ENCODE data around the gene PDE9A.

Gene PDE9A

DNA sequence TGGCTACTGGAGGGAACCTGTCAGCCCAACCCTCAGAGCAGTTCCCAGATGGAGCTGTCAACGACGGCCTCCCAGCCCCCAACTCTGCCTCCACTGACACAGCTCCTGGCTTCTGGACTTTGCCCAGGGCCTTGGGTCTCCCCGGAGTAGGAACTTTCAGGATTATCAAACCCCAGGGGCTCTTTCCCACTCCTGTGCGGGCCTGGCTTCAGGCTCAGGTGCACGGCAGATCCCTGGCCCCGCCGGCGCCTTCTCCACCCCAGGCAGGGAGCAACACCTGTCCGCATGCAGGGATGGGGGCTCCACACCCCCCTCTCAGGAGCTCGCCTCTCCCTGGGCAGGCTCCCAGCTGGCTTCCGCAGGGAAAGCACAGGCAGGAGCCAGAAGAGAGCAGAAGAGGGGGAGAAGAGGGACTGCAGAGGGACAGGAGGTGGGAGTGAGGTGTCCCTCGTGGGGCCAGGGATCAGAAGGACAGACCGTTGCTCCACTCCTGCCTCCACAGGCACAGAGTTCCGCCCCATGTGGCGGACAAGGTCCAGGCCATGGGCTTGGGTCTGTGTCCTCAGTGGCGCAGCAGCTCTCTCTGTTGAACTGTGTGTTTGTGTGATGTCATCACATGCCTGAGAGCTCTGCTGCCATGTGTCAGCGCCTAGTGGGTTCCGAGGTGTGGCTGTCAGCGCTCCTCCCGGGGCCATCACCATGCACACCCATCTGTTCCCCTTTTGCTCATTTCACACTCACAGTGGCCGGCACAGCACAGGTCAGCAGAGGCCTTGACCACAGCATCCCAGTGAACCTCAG lies 107.7 kb downstream of the PDE9A start:
- no peak overlapping the region for H3K4me3 ChIP-seq (ENCODE audit: low read length)
- H3K36me3 ChIP-seq (ENCODE audit: insufficient read depth, low read length): peaks cover 32% of the 10 kb centered on the region
- no peaks in the 10 kb centered on the region for H3K9me3 ChIP-seq (ENCODE audit: low read length)
- H2AFZ ChIP-seq (ENCODE audit: low read depth, low read length): no peak overlapping the region
- H3K4me1 ChIP-seq (ENCODE audit: insufficient read depth, low read length): no peaks in the 10 kb centered on the region
- H3K27me3 ChIP-seq (ENCODE audit: insufficient read depth, low read length): no peaks in the 10 kb centered on the region

DNA sequence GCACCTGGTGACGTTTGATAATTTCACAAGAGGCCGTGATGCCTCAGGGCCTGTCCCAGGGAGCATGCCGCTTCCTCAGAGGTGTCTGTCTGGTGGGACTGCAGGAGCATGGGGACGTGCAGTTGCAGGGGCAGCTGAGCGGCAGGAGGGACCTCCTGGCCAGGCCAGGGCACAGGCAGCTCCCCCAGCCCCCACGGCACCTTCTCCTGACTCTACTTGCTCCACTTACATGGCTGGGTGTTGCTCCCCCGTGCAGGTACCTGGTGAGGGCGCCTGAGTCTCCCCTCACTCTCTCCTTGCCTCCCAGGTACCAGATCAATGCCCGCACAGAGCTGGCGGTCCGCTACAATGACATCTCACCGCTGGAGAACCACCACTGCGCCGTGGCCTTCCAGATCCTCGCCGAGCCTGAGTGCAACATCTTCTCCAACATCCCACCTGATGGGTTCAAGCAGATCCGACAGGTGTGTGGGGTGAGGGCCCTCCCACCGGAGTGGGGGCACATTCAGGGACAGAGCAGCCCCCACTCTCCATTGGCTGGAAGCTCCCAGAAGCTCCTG lies 108.4 kb downstream of the PDE9A start:
- no peaks in the 10 kb centered on the region for H3K27me3 ChIP-seq (ENCODE audit: insufficient read depth, low read length)
- H3K9me3 ChIP-seq (ENCODE audit: low read length): no peaks in the 10 kb centered on the region
- no peak overlapping the region for H3K4me3 ChIP-seq (ENCODE audit: low read length)
- peaks cover 37% of the 10 kb centered on the region for H3K36me3 ChIP-seq (ENCODE audit: insufficient read depth, low read length)
- H2AFZ ChIP-seq (ENCODE audit: low read depth, low read length): no peak overlapping the region
- no peaks in the 10 kb centered on the region for H3K4me1 ChIP-seq (ENCODE audit: insufficient read depth, low read length)

DNA sequence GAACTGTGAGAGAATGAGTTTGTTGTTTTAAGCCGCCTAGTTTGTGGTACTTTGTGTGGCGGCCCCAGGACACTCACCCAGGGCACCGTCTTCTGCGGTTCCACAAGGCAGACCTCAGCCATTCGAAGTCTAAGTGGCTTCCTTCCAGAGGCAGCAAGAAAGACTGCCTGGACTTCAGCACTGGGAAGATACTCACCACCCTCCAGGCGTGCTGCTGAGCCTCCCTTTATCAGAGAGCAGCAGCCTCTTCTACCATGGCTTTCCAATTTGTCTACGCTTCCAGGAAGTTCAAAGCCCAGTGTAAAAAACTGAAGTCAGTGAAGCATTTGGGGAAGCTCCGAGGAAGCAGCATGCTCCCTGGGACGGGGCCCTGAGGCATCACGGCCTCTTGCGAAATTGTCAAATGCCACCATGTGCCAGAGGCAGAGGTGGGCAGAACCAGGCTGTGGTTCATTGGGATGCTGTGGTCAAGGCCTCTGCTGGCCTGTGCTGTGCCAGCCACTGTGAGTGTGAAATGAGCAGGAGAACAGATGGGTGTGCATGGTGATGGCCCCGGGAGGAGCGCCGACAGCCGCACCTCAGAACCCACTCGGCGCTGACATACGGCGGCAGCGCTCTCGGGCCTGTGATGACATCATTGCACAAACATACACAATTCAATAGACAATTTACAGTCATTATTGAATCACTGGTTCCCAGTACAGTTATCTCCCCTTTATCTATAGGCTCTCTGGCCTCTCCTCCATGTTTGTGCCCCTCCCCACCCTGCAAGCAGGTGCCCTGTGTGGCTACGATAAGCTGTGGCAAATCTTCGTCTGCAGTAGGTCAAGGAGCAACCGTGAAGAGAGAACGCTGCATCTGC lies 110.4 kb downstream of the PDE9A start:
- peaks cover 50% of the 10 kb centered on the region for H3K36me3 ChIP-seq (ENCODE audit: insufficient read depth, low read length)
- H3K4me3 ChIP-seq (ENCODE audit: low read length): no peak overlapping the region
- no peaks in the 10 kb centered on the region for H3K27me3 ChIP-seq (ENCODE audit: insufficient read depth, low read length)
- H3K9me3 ChIP-seq (ENCODE audit: low read length): no peaks in the 10 kb centered on the region
- H3K4me1 ChIP-seq (ENCODE audit: insufficient read depth, low read length): no peaks in the 10 kb centered on the region
- no peak overlapping the region for H2AFZ ChIP-seq (ENCODE audit: low read depth, low read length)

DNA sequence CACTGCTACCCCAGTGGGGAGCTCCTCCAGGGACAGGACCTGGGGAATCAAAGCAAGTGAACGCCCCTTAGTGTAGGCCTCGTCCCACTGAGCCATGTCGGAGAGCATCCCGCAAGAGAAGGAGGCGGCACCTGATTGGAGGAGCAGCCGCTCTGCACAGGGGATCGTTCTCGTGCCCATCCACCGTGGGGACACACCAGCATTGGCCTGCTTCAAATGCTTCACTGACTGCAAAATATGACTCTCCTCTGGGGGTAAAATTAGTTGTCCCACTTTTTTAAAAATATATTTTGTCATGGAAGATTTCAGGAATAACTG lies 111.0 kb downstream of the PDE9A start:
- peaks cover 53% of the 10 kb centered on the region for H3K36me3 ChIP-seq (ENCODE audit: insufficient read depth, low read length)

DNA sequence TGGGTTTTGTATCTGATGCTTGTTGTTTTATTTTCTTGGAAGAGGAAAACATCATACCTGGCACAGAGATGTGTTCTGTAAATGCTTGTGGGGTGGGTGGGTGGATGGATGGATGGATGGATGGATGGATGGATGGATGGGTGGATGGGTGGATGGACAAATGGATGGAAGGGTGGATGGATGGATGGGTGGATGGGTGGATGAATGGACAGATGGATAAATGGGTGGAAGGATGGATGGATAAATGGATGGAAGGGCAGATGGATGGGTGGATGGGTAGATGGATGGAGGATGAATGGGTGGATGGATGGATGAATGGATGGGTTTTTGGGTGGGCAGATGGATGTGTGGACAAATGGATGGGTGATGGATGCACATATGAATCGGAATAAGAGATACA lies 111.5 kb downstream of the PDE9A start:
- peaks cover 58% of the 10 kb centered on the region for H3K36me3 ChIP-seq (ENCODE audit: insufficient read depth, low read length)

More for the DNA sequence above, 111.0 kb downstream of the PDE9A start:
- no peaks in the 10 kb centered on the region for H3K9me3 ChIP-seq (ENCODE audit: low read length)
- no peaks in the 10 kb centered on the region for H3K27me3 ChIP-seq (ENCODE audit: insufficient read depth, low read length)
- H3K4me1 ChIP-seq (ENCODE audit: insufficient read depth, low read length): no peaks in the 10 kb centered on the region
- H2AFZ ChIP-seq (ENCODE audit: low read depth, low read length): no peak overlapping the region
- no peak overlapping the region for H3K4me3 ChIP-seq (ENCODE audit: low read length)

DNA sequence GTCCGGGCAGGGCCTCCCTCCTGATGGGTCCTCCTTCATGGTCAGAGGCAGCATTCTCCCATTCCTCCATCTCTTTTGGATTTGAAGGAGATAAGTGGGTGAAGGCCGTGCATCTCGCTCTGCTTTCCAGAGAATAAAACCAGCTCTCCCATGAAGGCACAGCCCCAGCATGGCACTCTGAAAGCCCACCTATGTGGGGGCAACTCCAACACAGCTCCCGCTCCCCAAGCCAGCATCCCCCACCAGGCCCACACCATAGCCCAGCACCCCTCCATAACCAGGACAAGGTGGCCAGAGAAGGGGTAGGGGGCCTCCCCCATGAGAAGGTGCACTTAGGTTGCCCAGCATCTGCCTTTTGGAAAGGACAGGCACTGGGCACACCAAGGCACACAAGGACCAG lies 112.2 kb downstream of the PDE9A start:
- H3K9me3 ChIP-seq (ENCODE audit: low read length): no peaks in the 10 kb centered on the region
- H3K27me3 ChIP-seq (ENCODE audit: insufficient read depth, low read length): no peaks in the 10 kb centered on the region
- H2AFZ ChIP-seq (ENCODE audit: low read depth, low read length): no peak overlapping the region
- H3K4me1 ChIP-seq (ENCODE audit: insufficient read depth, low read length): no peaks in the 10 kb centered on the region
- peaks cover 63% of the 10 kb centered on the region for H3K36me3 ChIP-seq (ENCODE audit: insufficient read depth, low read length)
- H3K4me3 ChIP-seq (ENCODE audit: low read length): no peak overlapping the region

More for the DNA sequence above, 111.5 kb downstream of the PDE9A start:
- no peak overlapping the region for H3K4me3 ChIP-seq (ENCODE audit: low read length)
- H2AFZ ChIP-seq (ENCODE audit: low read depth, low read length): no peak overlapping the region
- no peaks in the 10 kb centered on the region for H3K4me1 ChIP-seq (ENCODE audit: insufficient read depth, low read length)
- no peaks in the 10 kb centered on the region for H3K27me3 ChIP-seq (ENCODE audit: insufficient read depth, low read length)
- H3K9me3 ChIP-seq (ENCODE audit: low read length): no peaks in the 10 kb centered on the region

DNA sequence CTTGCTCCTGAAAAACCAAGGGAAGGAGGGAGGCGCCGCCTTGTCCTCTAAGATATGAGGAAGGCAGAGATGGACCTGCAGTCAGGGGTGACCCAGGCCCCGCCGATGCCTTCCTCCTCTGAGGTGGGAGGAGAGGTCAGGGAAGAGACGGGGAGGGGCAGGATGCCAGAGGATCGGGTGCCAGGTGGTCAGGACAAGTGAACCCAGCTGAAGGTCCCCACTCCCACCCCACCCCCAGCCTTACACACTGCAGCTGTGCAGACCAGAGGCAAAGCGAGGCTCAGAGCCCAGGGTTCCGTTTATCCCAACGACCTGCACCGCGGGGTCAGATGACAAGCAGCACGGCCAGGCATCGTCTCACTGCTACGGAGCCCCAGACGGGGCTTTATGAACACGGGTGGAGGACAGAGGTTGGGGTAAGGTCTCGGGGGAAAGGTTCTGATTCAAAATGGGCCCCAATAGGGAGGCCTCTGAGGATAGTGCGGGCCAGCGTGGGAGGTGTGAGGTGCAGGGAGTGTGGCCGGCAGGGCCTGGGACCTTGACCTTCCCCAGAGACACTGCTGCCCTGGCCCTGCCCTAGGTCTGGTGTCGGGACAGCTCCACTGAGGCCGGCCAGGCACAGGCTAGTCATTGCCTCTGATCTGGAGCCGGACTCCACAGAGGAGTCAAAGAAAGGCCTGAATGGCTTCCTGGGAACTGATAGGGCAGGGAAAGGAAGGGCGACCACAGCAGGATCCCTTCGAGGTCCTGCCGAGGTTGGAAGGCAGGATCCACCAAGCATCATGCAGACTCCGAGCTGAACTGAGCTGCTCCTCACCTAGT lies 113.5 kb downstream of the PDE9A start:
- Histone ChIP-seq H3K27me3 (ENCODE audit: insufficient read depth, low read length) (no peaks in the 10 kb centered on the region), H3K4me3 (ENCODE audit: low read length) (no peak overlapping the region), H3K36me3 (ENCODE audit: insufficient read depth, low read length) (peaks cover 74% of the 10 kb centered on the region), H3K4me1 (ENCODE audit: insufficient read depth, low read length) (no peaks in the 10 kb centered on the region), H3K9me3 (ENCODE audit: low read length) (no peaks in the 10 kb centered on the region), H2AFZ (ENCODE audit: low read depth, low read length) (no peak overlapping the region)

DNA sequence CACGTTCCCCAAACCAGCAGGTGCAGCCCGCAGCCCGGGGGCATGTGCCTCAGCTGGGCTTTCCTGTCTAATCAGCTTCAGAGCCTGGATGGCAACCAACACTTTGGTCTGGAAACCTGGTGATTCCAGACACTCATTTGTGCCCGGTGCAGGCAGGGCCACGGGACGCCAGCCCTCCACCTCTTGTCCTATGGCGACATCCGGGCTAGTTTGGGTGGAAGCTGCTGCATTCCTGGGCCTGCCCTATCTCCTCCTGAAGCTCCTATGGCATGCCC lies 114.1 kb downstream of the PDE9A start:
- Histone ChIP-seq H3K27me3 (ENCODE audit: insufficient read depth, low read length) (no peaks in the 10 kb centered on the region), H3K4me3 (ENCODE audit: low read length) (no peak overlapping the region), H3K4me1 (ENCODE audit: insufficient read depth, low read length) (no peaks in the 10 kb centered on the region), H3K36me3 (ENCODE audit: insufficient read depth, low read length) (peaks cover 79% of the 10 kb centered on the region), H2AFZ (ENCODE audit: low read depth, low read length) (no peak overlapping the region), H3K9me3 (ENCODE audit: low read length) (no peaks in the 10 kb centered on the region)

DNA sequence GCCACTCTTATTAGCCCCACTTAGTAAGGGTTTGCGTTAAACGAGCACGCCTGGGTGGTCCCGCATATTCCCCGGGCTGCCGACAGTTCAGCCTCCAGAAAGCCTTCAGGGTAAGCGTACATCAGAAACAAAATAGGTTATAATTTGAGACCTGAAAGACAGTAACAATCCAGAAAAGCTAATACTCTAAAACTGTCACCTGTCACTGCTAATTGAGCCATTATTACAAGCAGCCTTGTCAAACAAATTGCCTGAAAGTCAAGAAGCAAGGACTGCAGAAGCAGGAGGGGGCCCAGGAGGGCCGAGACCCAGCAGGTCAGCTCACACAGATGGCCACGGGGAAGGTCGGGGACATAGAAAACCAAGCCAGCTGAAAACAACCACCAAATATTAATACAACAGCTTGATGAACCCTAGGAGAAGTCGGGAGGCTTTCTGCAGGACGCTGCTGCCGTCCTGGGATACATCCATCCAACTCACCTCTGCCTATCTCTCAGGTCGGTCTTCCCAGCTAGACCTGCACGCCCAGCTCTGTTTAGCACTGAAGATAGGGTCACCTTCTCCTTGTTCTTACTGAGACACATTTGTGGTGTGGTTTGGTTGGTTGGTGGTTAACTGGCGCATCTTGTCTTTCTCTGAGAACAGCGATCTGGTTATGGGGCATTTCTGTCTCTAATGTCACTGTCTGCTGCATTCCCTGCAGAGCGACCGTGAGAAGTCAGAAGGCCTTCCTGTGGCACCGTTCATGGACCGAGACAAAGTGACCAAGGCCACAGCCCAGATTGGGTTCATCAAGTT lies 115.1 kb downstream of the PDE9A start:
- H2AFZ ChIP-seq (ENCODE audit: low read depth, low read length): no peak overlapping the region
- no peaks in the 10 kb centered on the region for H3K27me3 ChIP-seq (ENCODE audit: insufficient read depth, low read length)
- no peaks in the 10 kb centered on the region for H3K9me3 ChIP-seq (ENCODE audit: low read length)
- H3K4me1 ChIP-seq (ENCODE audit: insufficient read depth, low read length): no peaks in the 10 kb centered on the region
- H3K36me3 ChIP-seq (ENCODE audit: insufficient read depth, low read length): peaks cover 73% of the 10 kb centered on the region
- H3K4me3 ChIP-seq (ENCODE audit: low read length): no peak overlapping the region

DNA sequence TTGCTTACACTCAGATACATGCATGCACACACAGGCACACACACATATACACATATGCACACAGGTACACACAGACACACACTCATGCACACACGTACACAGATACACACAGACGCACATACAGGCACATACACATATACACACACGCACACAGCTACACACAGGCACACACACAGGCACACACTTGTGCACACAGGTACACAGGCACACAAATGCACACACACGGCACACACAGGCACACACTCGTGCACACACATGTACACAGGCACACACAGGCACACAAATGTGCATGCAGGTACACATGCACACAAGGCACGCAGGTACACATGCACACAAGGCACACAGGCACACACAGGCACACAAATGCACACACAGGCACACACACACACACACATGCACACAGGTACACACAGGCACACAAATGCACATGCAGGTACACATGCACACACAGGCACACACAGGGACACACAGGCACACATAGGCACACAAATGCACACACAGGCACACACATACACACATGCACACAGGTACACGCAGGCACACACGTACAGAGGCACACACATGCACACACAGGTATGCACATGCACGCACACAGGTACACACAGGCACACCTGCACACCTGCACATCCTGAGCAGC lies 115.9 kb downstream of the PDE9A start:
- Histone ChIP-seq H2AFZ (ENCODE audit: low read depth, low read length) (no peak overlapping the region), H3K36me3 (ENCODE audit: insufficient read depth, low read length) (peaks cover 65% of the 10 kb centered on the region), H3K27me3 (ENCODE audit: insufficient read depth, low read length) (no peaks in the 10 kb centered on the region), H3K9me3 (ENCODE audit: low read length) (no peaks in the 10 kb centered on the region), H3K4me3 (ENCODE audit: low read length) (no peak overlapping the region), H3K4me1 (ENCODE audit: insufficient read depth, low read length) (no peaks in the 10 kb centered on the region)

DNA sequence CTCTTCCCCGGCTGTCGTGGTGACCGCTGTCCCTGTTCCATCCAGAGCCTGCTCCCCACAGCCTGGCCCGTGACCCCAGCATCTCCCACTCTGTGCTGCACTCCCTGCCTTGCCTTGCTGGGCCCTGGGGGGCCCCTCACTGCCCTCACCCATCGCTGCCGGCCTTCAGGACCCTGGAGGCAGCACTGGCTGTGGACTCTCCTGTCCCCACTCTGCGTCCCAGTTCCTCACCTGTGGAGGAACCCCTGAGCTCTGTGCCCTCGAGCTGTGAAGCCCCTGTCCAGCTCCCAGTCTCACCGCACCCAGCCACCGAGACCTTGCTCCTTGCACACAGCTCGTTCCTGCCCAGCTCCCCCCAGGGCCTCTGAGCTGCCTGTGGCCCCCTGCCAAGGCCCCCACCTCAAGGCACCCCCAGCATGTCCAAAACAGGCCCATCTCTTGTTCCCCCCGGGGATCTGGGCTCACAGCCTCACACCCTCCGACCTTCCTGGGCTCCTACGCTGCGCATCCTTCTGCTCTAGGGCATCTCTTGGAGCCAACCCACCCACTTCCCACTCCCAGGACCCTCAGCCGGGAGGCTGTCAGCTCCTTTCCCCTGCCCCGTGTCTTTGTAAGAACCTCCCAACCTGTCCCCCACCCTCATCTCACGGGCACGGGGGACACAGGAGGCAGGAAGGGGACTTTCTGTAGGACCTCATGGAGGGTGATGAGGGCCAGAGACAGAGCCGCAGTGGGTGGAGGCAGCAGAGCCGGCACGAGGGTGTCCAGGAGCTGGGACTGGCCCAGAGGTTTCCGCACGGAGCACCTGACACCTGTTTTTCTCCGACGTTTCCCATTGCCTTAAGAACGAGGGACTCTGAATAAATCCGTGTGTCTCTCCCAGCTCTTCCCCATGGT lies 116.6 kb downstream of the PDE9A start:
- Histone ChIP-seq H3K9me3 (ENCODE audit: low read length) (peaks cover under 1% of the 10 kb centered on the region), H3K27me3 (ENCODE audit: insufficient read depth, low read length) (no peaks in the 10 kb centered on the region), H3K4me3 (ENCODE audit: low read length) (no peak overlapping the region), H3K4me1 (ENCODE audit: insufficient read depth, low read length) (no peaks in the 10 kb centered on the region), H2AFZ (ENCODE audit: low read depth, low read length) (no peak overlapping the region), H3K36me3 (ENCODE audit: insufficient read depth, low read length) (peaks cover 60% of the 10 kb centered on the region)

Data from neuron (in vitro differentiated cells).